Breast epithelium (tissue), 3 donors: ENCODE measurements around the gene TMEM131.

Experiments
- POLR2AphosphoS5 ChIP-seq, 3 donors: sonication (generic); formaldehyde crosslinking; IDR thresholded peaks; one replicate each; pipeline ENCODE4 v1.6.1; 2017; ENCODE audit warnings: antibody characterized with exemption in 3 of 3
- TF ChIP-seq, protein P1 (sequence below), 3 donors: fragments of 450-650 bp; IDR thresholded peaks; one replicate each; pipeline ENCODE4 v1.5.1; 2016 to 2017; ENCODE audit warnings: antibody characterized with exemption in 3 of 3, mild to moderate bottlenecking in 3 of 3, moderate library complexity in 3 of 3

DNA sequence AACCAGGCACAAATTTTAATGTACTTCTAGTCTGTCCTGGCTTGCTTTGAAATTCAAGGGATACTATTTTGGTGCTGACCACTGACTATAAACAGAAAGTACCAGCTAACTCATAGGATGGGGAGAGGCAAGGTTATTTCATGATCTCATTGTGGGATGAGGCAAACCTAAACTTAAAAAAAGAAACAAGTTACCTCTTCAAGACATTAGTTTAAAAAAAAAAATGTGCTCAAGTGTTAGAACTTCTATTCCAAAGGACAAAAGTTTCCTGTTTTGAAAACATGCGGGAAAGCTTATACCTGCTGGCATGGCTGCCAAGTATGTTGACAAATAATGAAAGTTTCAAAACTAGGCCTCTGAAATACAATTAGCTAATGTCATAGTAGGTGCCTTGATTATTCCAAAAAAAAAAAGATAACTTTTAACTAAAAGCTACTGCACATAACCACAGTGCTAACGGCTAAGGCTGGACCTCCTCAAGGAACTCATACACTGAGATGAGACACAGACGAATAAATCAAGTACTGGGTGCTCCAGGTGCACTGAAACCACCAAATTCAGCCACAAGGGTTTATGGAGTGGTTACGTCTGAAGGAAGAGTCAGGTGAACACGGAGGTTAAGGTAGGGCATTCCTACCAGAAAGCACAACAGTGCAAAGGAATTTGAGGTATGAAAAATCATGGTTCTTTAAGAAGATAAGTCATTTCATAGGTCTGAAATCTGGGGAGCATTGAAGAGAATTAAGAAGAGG, 38.1 kb downstream of the TMEM131 start:
- TF ChIP-seq, protein P1, sequence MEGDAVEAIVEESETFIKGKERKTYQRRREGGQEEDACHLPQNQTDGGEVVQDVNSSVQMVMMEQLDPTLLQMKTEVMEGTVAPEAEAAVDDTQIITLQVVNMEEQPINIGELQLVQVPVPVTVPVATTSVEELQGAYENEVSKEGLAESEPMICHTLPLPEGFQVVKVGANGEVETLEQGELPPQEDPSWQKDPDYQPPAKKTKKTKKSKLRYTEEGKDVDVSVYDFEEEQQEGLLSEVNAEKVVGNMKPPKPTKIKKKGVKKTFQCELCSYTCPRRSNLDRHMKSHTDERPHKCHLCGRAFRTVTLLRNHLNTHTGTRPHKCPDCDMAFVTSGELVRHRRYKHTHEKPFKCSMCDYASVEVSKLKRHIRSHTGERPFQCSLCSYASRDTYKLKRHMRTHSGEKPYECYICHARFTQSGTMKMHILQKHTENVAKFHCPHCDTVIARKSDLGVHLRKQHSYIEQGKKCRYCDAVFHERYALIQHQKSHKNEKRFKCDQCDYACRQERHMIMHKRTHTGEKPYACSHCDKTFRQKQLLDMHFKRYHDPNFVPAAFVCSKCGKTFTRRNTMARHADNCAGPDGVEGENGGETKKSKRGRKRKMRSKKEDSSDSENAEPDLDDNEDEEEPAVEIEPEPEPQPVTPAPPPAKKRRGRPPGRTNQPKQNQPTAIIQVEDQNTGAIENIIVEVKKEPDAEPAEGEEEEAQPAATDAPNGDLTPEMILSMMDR (IDR thresholded peaks at IDR 0.05): no peak
- TF ChIP-seq POLR2AphosphoS5 (IDR thresholded peaks at IDR 0.05): no peak
